Activated naive CD8-positive, alpha-beta T cell treated with anti-CD3 and anti-CD28 coated beads, Interleukin-2, amount 50 U/mL, for 24 hours (primary cell): Measurements from ENCODE around the gene ASB7.
"Not testable (repeated sequence)": the region's sequence is repeated elsewhere in the genome, so short reads cannot be mapped to it uniquely, and the experiment has no call there.

Source experiments
- ATAC-seq: fragments of 150-1000 bp; cut with Tn5 transposase; one replicate; pipeline ENCODE4 v1.10.0; 2021
- DNase-seq: peaks from one replicate; pipeline ENCODE4 v3.0.0; 2021
- H3K27ac Mint-ChIP-seq: one replicate; pipeline ENCODE4 v1.8.0; 2021; ENCODE audit warnings: mild to moderate bottlenecking, mixed read lengths
- H3K27me3 Mint-ChIP-seq: one replicate; pipeline ENCODE4 v1.8.0; 2021; ENCODE audit warnings: mixed read lengths
- H3K36me3 Mint-ChIP-seq: one replicate; pipeline ENCODE4 v1.8.0; 2021; ENCODE audit warnings: low read depth, mixed read lengths
- H3K4me1 Mint-ChIP-seq: one replicate; pipeline ENCODE4 v1.8.0; 2021; ENCODE audit warnings: mixed read lengths
- H3K4me3 Mint-ChIP-seq: one replicate; pipeline ENCODE4 v1.8.0; 2021; ENCODE audit warnings: mild to moderate bottlenecking, moderate library complexity, mixed read lengths
- H3K9me3 Mint-ChIP-seq: one replicate; pipeline ENCODE4 v1.8.0; 2021; ENCODE audit warnings: mixed read lengths

ASB7 gene

GRCh38 chr15:100672959-100673358 is 70.6 kb downstream of the ASB7 start:
- Mint-ChIP-seq H3K27me3 (peaks cover 2% of the 10 kb centered on the region), H3K36me3 (no peaks in the 10 kb centered on the region), H3K9me3 (peaks cover 2% of the 10 kb centered on the region), H3K27ac (no peak overlapping the region), H3K4me3 (no peak overlapping the region), H3K4me1 (no peaks in the 10 kb centered on the region)
- DNase-seq, result no peak
- ATAC-seq, result no peak

GRCh38 chr15:100679151-100679550 is 76.8 kb downstream of the ASB7 start:
- DNase-seq, H3K27me3 Mint-ChIP-seq, H3K27ac Mint-ChIP-seq, H3K36me3 Mint-ChIP-seq, H3K9me3 Mint-ChIP-seq, ATAC-seq, H3K4me3 Mint-ChIP-seq, H3K4me1 Mint-ChIP-seq: not testable (repeated sequence)

- peaks cover 6% of the 10 kb centered on the region for H3K9me3 Mint-ChIP-seq
- ATAC-seq (no peak), DNase-seq (no peak)
- H3K4me1 Mint-ChIP-seq, result no peaks in the 10 kb centered on the region
- peaks cover 4% of the 10 kb centered on the region for H3K27me3 Mint-ChIP-seq
- no peak overlapping the region for H3K4me3 Mint-ChIP-seq
- H3K36me3 Mint-ChIP-seq, result no peaks in the 10 kb centered on the region
- H3K27ac Mint-ChIP-seq, result no peak overlapping the region
Observed at GRCh38 chr15:100680726-100681125, 78.3 kb downstream of the ASB7 start.

- no peak for DNase-seq
- peaks cover 4% of the 10 kb centered on the region for H3K27me3 Mint-ChIP-seq
- H3K27ac Mint-ChIP-seq, result no peak overlapping the region
- peaks cover 6% of the 10 kb centered on the region for H3K9me3 Mint-ChIP-seq
- no peak for ATAC-seq
- H3K4me3 Mint-ChIP-seq, result no peak overlapping the region
- H3K4me1 Mint-ChIP-seq, result no peaks in the 10 kb centered on the region
- H3K36me3 Mint-ChIP-seq, result no peaks in the 10 kb centered on the region
Observed at GRCh38 chr15:100681335-100681746, 79.0 kb downstream of the ASB7 start.

GRCh38 chr15:100682468-100682867 is 80.1 kb downstream of the ASB7 start:
- H3K4me3 Mint-ChIP-seq, result no peak overlapping the region
- no peak overlapping the region for H3K27ac Mint-ChIP-seq
- DNase-seq (no peak), ATAC-seq (no peak)
- H3K9me3 Mint-ChIP-seq, result peaks cover 6% of the 10 kb centered on the region
- H3K27me3 Mint-ChIP-seq, result peaks cover 2% of the 10 kb centered on the region
- no peaks in the 10 kb centered on the region for H3K36me3 Mint-ChIP-seq
- no peaks in the 10 kb centered on the region for H3K4me1 Mint-ChIP-seq

- H3K27me3 Mint-ChIP-seq, result peaks cover 2% of the 10 kb centered on the region
- no peaks in the 10 kb centered on the region for H3K4me1 Mint-ChIP-seq
- no peaks in the 10 kb centered on the region for H3K36me3 Mint-ChIP-seq
- no peak overlapping the region for H3K4me3 Mint-ChIP-seq
- H3K9me3 Mint-ChIP-seq, result no peaks in the 10 kb centered on the region
- DNase-seq (no peak), ATAC-seq (no peak)
- H3K27ac Mint-ChIP-seq, result no peak overlapping the region
Observed at GRCh38 chr15:100683434-100683833, 81.0 kb downstream of the ASB7 start.

GRCh38 chr15:100684591-100684990 is 82.2 kb downstream of the ASB7 start:
- Mint-ChIP-seq H3K4me3 (no peak overlapping the region), H3K4me1 (no peaks in the 10 kb centered on the region), H3K27ac (no peak overlapping the region), H3K9me3 (no peaks in the 10 kb centered on the region), H3K36me3 (no peaks in the 10 kb centered on the region), H3K27me3 (peaks cover 2% of the 10 kb centered on the region)
- DNase-seq (no peak), ATAC-seq (no peak)

GRCh38 chr15:100686021-100686724 is 83.8 kb downstream of the ASB7 start:
- DNase-seq (no peak), ATAC-seq (no peak)
- Mint-ChIP-seq H3K36me3 (no peaks in the 10 kb centered on the region), H3K9me3 (no peaks in the 10 kb centered on the region), H3K4me1 (no peaks in the 10 kb centered on the region), H3K27ac (no peak overlapping the region), H3K27me3 (peaks cover 2% of the 10 kb centered on the region), H3K4me3 (no peak overlapping the region)

GRCh38 chr15:100686725-100687473 is 84.5 kb downstream of the ASB7 start:
- Mint-ChIP-seq H3K4me1 (no peaks in the 10 kb centered on the region), H3K9me3 (no peaks in the 10 kb centered on the region), H3K27me3 (peaks cover 2% of the 10 kb centered on the region), H3K27ac (no peak overlapping the region), H3K4me3 (no peak overlapping the region), H3K36me3 (no peaks in the 10 kb centered on the region)
- no peak for DNase-seq
- no peak for ATAC-seq

GRCh38 chr15:100687582-100688141 is 85.3 kb downstream of the ASB7 start:
- Mint-ChIP-seq H3K27me3 (peaks cover 5% of the 10 kb centered on the region), H3K9me3 (no peaks in the 10 kb centered on the region), H3K36me3 (no peaks in the 10 kb centered on the region), H3K4me3 (no peak overlapping the region), H3K4me1 (no peaks in the 10 kb centered on the region), H3K27ac (no peak overlapping the region)
- DNase-seq (no peak), ATAC-seq (no peak)

- H3K27ac Mint-ChIP-seq, result no peak overlapping the region
- no peaks in the 10 kb centered on the region for H3K4me1 Mint-ChIP-seq
- H3K9me3 Mint-ChIP-seq, result no peaks in the 10 kb centered on the region
- peaks cover 7% of the 10 kb centered on the region for H3K27me3 Mint-ChIP-seq
- no peak for ATAC-seq
- no peak overlapping the region for H3K4me3 Mint-ChIP-seq
- no peak for DNase-seq
- no peaks in the 10 kb centered on the region for H3K36me3 Mint-ChIP-seq
Observed at GRCh38 chr15:100688549-100689120, 86.2 kb downstream of the ASB7 start.

- ATAC-seq, result no peak
- H3K36me3 Mint-ChIP-seq, result no peaks in the 10 kb centered on the region
- no peaks in the 10 kb centered on the region for H3K4me1 Mint-ChIP-seq
- H3K27me3 Mint-ChIP-seq, result peaks cover 10% of the 10 kb centered on the region
- H3K27ac Mint-ChIP-seq, result no peak overlapping the region
- no peak for DNase-seq
- H3K4me3 Mint-ChIP-seq, result no peak overlapping the region
- H3K9me3 Mint-ChIP-seq, result no peaks in the 10 kb centered on the region
Observed at GRCh38 chr15:100689131-100689899, 86.9 kb downstream of the ASB7 start.

GRCh38 chr15:100690032-100690794 is 87.8 kb downstream of the ASB7 start:
- no peak overlapping the region for H3K4me3 Mint-ChIP-seq
- peaks cover 9% of the 10 kb centered on the region for H3K27me3 Mint-ChIP-seq
- H3K36me3 Mint-ChIP-seq, result no peaks in the 10 kb centered on the region
- H3K9me3 Mint-ChIP-seq, result no peaks in the 10 kb centered on the region
- ATAC-seq, result no peak
- no peak for DNase-seq
- H3K4me1 Mint-ChIP-seq, result no peaks in the 10 kb centered on the region
- no peak overlapping the region for H3K27ac Mint-ChIP-seq

- ATAC-seq (no peak), DNase-seq (no peak)
- Mint-ChIP-seq H3K9me3 (no peaks in the 10 kb centered on the region), H3K4me3 (no peak overlapping the region), H3K27ac (no peak overlapping the region), H3K36me3 (no peaks in the 10 kb centered on the region), H3K4me1 (no peaks in the 10 kb centered on the region), H3K27me3 (peaks cover 10% of the 10 kb centered on the region)
Observed at GRCh38 chr15:100690795-100691158, 88.4 kb downstream of the ASB7 start.
